GM21515 (cell line): ENCODE data around the gene TRAK1.

Source experiments
- ATAC-seq: cut with Tn5 transposase; IDR thresholded peaks from one replicate; pipeline ENCODE4 v1.9.1; 2021; ENCODE audit not compliant: unreplicated experiment

Gene TRAK1

GRCh38 chr3:42270561-42270960 is 179.4 kb downstream of the TRAK1 start:
- ATAC-seq = no peak

GRCh38 chr3:42271786-42272185 is 180.6 kb downstream of the TRAK1 start:
- no peak for ATAC-seq

- ATAC-seq = no peak
Measured at GRCh38 chr3:42273361-42273760, 182.2 kb downstream of the TRAK1 start.

- ATAC-seq = no peak
Measured at GRCh38 chr3:42274266-42274665, 183.1 kb downstream of the TRAK1 start.

- no peak for ATAC-seq
Measured at GRCh38 chr3:42275217-42275616, 184.1 kb downstream of the TRAK1 start.
